Measurements from ENCODE around the gene IL17D.

DNA sequence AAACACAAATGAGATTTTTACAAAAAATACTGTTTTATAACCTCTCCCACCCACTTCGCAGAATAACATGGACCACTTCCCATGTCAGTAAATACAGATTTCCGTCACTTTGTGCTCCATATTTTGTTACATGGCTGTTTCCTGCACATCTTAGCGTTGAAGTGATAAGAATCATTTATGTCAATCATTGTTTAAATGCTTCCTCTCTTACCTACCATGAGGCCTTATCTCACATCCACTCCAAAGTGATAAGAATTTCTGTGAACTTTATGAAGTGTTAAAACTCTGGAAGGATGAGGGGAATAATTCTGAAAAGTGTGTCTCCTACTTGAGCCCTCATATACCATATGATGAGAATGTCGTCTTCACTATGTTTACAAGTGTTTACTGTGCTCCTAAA, 36.6 kb upstream of the IL17D start:
- TF ChIP-seq, protein P1, sequence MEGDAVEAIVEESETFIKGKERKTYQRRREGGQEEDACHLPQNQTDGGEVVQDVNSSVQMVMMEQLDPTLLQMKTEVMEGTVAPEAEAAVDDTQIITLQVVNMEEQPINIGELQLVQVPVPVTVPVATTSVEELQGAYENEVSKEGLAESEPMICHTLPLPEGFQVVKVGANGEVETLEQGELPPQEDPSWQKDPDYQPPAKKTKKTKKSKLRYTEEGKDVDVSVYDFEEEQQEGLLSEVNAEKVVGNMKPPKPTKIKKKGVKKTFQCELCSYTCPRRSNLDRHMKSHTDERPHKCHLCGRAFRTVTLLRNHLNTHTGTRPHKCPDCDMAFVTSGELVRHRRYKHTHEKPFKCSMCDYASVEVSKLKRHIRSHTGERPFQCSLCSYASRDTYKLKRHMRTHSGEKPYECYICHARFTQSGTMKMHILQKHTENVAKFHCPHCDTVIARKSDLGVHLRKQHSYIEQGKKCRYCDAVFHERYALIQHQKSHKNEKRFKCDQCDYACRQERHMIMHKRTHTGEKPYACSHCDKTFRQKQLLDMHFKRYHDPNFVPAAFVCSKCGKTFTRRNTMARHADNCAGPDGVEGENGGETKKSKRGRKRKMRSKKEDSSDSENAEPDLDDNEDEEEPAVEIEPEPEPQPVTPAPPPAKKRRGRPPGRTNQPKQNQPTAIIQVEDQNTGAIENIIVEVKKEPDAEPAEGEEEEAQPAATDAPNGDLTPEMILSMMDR (IDR thresholded peaks at IDR 0.05), result no peak
- TF ChIP-seq POLR2A (IDR thresholded peaks at IDR 0.05), result no peak
